Activated effector memory CD4-positive, alpha-beta T cell treated with anti-CD3 and anti-CD28 coated beads, Interleukin-2, amount 50 U/mL, for 16 hours (primary cell): Measurements from ENCODE around the gene HCLS1.
"Not testable (repeated sequence)": the region's sequence is repeated elsewhere in the genome, so short reads cannot be mapped to it uniquely, and the experiment has no call there.

ENCODE experiments used
- DNase-seq: peaks from one replicate; pipeline ENCODE4 v3.0.0-alpha.2; 2020

HCLS1 gene

GRCh38 chr3:121654493-121655385 is 6.0 kb downstream of the HCLS1 start:
- no peak for DNase-seq

GRCh38 chr3:121651684-121652083 is 9.0 kb downstream of the HCLS1 start:
- DNase-seq, result no peak

GRCh38 chr3:121649645-121650044 is 11.1 kb downstream of the HCLS1 start:
- no peak for DNase-seq

GRCh38 chr3:121648219-121648958 is 12.3 kb downstream of the HCLS1 start:
- DNase-seq, result no peak

GRCh38 chr3:121645054-121645453 is 15.6 kb downstream of the HCLS1 start:
- no peak for DNase-seq

GRCh38 chr3:121642601-121643314 is 17.9 kb downstream of the HCLS1 start:
- no peak for DNase-seq

- DNase-seq, result no peak
Observed at GRCh38 chr3:121641127-121641526, 19.6 kb downstream of the HCLS1 start.

- DNase-seq, result no peak
Observed at GRCh38 chr3:121637922-121638321, 22.8 kb downstream of the HCLS1 start.

GRCh38 chr3:121630355-121630754 is 30.3 kb downstream of the HCLS1 start:
- DNase-seq, result no peak

GRCh38 chr3:121629601-121630000 is 31.1 kb downstream of the HCLS1 start:
- DNase-seq, result no peak

GRCh38 chr3:121627622-121628021 is 33.1 kb downstream of the HCLS1 start:
- DNase-seq, result no peak

GRCh38 chr3:121627211-121627610 is 33.5 kb downstream of the HCLS1 start:
- DNase-seq, result no peak

GRCh38 chr3:121626495-121626894 is 34.2 kb downstream of the HCLS1 start:
- DNase-seq, result no peak

- no peak for DNase-seq
Observed at GRCh38 chr3:121624147-121624899, 36.4 kb downstream of the HCLS1 start.

- DNase-seq, result no peak
Observed at GRCh38 chr3:121621491-121621890, 39.2 kb downstream of the HCLS1 start.

GRCh38 chr3:121619691-121620090 is 41.0 kb downstream of the HCLS1 start:
- DNase-seq, result no peak

- no peak for DNase-seq
Observed at GRCh38 chr3:121606106-121606505, 54.6 kb downstream of the HCLS1 start.

- DNase-seq, result no peak
Observed at GRCh38 chr3:121604759-121605158, 55.9 kb downstream of the HCLS1 start.

- DNase-seq, result no peak
Observed at GRCh38 chr3:121601212-121601812, 59.4 kb downstream of the HCLS1 start.

GRCh38 chr3:121599900-121600299 is 60.8 kb downstream of the HCLS1 start:
- not testable (repeated sequence) for DNase-seq

- no peak for DNase-seq
Observed at GRCh38 chr3:121598564-121598963, 62.1 kb downstream of the HCLS1 start.

- DNase-seq, result no peak
Observed at GRCh38 chr3:121595765-121596406, 64.8 kb downstream of the HCLS1 start.
